EL (cell line): ENCODE results near the gene CISD2.
"Not testable (repeated sequence)": the region's sequence is repeated elsewhere in the genome, so short reads cannot be mapped to it uniquely, and the experiment has no call there.

Experiments
- DNase-seq: peaks from one replicate; pipeline ENCODE4 v3.0.0-alpha.2; 2016

The CISD2 gene, protein sequence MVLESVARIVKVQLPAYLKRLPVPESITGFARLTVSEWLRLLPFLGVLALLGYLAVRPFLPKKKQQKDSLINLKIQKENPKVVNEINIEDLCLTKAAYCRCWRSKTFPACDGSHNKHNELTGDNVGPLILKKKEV

DNA sequence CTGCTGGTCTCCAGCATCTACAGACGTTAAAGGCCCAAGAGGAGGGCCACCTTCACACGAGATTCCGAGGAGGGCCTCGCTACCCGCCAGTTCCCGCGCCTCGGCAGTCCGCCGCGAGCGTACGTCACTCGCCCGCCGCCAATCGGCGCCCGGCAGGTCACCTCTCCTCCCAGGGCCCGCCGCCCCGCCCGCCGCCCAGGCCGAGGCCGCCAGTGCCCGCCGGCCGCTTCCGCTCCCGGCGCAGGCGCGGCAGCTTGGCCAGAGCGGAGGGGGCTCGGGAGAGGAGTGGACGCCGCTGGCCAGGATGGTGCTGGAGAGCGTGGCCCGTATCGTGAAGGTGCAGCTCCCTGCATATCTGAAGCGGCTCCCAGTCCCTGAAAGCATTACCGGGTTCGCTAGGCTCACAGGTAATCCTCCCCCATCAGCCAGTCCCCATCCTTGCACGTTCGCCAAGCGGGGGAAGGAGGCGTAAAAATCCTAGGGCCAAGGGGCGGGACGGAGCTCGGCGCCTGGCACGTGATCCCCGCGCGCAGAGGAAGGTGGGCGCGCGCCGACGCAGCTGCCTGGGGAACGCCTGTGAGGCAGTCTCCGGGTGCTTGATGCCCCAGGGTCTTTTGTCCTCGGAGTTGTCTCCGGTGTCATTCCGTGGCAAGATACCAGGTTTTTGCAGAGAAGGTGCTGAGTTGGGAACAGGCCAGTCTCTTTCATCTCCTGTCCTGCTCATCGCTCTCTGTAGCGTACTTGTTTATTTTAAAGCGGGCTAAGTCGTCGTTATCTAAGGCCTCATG is at the start of gene CISD2:
TSS of gene CISD2 (plus strand) at position 212 of the 788 bp plus-strand sequence. CDS start at position 305, 93 bp downstream.
- peak; percentile 93 for DNase-seq

DNA sequence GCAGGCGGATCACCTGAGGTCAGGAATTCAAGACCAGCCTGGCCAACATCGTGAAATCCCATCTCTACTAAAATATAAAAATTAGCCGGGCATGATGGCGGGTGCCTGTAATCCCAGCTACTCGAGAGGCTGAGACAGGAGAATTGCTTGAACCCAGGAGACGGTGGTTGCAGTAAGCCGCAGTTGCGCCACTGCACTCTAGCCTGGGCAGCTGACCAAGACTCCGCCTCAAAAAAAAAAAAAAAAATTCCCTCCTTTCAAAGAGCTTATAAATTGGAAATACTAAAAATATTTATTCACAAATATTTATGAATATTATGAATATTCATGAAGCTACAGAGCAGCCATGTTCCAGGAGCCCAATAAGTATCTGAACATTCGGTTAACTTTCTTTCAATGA is 49.7 kb upstream of the CISD2 start:
- not testable (repeated sequence) for DNase-seq

DNA sequence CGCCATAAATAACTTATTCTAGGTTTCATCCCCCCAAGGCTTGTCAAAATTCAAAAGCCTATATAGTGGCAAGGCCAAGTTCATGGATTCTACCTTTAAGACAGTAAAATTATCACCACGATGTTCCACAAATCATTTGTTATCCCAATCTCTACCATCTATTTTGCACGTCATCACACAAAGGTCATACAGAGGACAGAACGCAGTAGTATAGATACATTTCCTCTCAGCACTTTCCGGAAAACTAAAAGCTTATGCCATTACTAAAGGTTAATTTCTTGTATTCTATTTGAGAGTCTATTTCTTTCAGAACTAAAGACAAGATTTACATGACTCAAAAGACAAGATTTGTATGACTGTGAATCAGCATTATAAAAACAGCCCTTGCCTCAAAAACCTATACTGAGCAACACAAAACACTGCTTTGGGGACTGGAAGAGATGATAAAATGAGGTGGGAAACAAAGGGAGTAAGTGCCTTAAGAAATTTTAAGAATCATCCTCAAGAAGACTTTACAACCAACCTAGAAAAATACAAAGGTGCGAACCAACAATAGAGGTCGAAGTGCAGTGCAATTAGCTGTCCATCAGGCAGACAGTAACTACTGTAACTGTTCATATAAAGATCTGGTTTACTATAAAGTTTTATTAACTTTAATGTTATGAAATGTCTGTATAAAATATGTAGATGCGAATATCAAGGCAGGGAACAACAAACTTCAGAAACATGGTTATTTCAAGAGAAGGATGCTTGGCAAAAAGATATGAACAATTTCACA is 49.0 kb upstream of the CISD2 start:
- DNase-seq: no peak

DNA sequence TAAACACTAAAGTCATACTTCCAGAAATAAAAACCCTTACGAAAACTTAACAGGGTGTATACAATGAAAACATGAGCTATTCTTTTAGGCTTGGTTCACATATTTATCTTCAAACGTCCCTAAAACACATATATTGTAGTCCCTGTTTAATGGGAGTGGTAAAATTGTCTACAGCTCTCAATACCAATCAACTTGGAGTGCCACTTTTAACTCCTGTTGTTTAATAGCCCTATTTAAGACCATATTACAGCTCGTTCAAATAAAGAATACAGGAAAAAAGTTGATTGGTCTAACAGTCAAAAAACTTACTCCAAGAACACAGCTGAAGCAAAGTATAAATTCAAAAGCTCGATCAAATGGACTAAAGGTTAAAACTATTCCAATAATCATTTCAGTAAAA is 45.3 kb upstream of the CISD2 start:
- DNase-seq: no peak

DNA sequence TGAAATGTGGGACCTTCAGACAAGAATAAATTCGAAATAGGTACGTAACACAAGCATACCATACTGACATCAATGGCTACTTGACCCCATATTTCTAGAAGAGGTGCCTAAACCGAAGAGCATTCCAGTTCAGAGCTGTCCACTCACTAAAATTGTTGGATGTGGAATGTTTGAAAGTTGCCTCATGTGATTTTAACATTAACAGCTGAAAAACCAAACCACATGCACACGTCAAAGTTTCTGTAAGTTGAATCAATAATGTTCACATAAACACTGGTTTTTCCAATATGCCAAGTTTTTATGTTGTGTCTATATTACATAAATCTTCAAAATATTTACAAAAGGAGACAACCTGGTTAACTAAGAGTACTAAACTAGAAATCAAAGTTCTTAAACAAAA is 44.9 kb upstream of the CISD2 start:
- no peak for DNase-seq

DNA sequence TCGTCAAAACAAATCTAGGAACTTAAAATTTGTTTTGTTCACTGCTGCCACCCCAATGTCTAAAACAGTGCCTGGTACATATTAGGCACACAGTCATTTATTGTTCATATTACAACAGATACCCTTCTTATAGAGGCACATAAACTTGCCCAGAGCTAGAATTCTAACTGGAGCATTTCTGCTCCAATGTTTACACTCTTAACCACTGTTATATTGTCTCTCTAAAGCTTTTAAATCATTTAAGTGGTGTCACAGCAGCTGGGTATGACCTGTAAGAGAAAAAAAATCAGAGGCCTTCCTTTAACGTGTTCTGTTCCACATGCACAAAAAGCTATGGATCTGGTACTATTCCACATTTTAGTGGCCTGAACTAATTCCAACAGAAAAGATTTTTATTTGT is 44.4 kb upstream of the CISD2 start:
- no peak for DNase-seq

DNA sequence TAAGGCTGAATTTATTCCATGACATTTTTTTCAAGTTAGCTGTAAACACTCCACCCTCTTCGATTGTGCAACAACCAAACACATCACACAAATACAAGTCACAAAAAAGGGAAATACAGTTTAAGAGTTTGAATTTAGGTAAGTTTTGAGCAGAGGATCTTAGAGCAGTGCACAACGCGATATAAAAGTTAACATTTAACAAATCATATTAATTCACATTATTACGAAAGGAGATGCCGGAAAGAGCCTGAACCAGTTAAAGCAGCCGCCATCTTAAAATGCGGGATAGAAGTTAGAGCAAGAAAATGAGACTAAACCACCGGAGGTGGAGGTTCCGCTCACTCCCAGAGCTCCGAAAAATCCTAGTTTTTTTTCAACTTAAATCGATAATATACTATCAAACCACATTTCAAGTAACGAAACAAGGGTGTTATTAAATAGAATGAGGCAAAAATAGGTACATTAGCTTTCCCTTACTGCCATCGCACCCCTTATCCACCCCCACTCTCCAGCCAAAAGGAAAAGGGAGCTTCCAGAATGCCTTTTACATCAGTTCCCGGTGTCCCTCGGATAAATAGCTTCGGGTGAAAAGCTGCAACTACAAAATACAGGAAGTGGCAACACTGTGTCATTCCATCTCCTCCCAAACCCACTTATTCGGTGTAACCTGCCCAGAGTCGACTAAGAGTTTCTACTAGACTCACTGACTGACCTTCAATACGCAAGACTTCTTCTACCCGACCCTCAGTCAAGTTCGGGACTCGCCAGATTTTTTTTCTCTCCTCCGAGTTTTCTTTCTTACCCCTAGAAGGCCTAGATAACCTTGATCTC is 43.3 kb upstream of the CISD2 start:
- peak; percentile 82 for DNase-seq

DNA sequence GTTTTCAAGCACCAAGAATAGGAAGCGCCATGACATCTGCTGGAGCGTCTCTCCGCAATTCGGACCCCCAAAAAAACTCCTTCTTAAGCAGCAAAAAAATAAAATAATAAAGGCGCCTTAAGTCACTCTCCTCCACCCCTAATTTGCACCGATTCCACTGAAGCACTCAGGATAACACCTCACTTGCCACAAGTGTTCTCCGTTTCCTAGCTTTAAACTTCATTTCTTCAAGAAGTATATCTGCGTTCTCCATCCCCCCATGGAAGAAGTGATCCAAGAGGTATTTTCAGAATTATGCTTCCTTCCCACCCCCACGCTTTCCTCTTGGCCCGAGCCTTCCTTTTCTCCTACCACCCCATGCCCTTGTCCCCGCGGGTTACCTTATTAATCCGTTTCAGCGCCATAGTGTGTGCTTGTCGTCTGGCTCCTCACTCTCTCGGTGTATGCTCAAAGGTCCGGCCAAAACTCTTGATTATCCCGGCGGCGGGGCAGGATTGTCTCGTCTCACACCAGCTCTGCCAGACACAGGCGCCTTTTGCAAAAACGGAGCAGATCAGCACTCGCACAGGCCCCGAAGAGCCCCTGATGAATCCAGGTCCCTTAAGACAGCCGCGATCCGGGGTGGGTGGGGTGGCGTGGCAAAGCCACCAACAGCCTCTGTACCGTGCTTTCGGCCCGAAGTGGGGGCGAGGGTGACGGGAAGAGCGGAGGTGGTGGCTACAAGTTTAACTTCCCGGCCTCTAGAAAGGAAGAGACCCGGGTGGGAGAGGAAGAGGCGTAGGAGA is 42.5 kb upstream of the CISD2 start:
- no peak for DNase-seq

DNA sequence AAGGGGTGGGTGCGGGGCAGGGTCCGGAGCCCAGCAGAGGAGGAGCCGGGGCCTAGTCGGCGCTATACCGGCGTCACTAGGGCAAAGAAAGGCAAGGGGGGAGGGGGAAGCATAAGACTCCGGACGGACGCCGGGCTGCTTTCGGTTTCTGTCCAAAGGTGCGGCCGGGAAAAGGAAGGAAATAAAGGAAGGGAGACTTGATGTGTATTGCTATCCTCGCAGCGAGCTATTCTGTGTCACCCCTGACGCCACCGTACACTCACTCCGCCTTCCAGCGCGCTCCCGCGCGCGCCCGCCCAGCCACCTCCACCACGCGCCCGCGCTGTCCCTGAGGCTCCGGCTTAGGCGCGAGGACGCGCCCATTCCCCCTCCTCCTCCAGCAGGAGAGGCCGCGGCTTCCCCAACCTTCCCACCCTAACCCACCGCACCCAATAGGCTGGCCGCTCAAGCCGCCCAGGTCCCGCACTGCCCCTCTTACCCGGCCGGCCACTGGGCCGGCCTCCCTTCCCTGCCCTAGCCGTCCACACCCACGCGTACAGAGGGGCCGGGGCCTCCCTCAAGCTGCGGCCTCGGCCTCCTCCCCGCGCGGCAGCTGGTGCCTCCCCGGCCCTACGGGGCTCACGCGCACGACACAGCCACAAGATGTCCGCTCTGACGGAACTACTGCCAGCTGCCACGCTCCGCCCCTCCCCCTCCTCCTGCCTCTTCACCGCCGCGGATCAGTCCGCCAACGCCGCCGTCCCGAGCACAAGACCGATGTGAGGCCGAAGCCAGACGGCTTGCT is 41.7 kb upstream of the CISD2 start, which contains the start of gene UBE2D3:
TSS of gene UBE2D3 (minus strand) at position 662 of the 784 bp plus-strand sequence. CDS start 1,043 bp downstream, outside the sequence.
- peak; percentile 92 for DNase-seq

DNA sequence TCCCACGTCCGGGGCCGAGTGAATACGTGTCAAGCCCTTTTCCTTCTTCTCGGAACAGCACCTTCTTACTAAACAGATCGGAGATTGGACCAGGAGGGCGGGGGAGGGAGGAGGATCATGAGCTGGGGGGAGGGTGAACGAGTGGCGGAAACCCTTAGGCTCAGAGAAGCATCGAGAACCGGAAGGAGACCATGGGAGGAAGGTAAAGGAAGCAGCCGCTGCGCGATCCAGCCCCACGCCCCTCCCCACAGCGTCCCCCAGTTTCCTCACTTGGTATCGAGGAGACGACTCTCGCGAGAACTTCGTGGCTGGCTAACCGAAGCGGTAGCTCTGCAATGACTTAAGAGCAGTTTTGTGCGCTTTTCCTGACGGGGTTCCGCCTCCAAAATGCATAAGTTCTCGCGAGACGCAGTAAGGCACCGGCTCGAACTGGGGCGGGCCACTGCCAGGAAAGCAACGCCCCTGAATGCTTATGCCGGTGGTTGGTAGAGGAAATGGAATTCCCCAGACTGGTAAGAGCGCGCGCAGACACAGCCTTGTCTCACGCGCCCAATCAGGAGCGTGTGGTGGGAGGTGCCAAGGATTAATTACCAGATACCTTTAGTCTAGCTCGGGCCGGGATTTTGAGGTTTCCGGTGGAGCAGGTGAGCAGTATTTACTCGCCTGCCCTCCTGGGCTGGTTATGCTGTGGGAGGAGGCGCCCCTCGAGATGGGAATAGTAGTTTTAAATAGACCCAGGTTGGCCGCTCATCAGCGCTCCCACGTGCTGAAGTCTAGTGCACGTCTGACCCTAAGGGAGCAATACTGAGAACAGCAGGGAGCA is 40.9 kb upstream of the CISD2 start:
- peak; percentile 100 for DNase-seq

DNA sequence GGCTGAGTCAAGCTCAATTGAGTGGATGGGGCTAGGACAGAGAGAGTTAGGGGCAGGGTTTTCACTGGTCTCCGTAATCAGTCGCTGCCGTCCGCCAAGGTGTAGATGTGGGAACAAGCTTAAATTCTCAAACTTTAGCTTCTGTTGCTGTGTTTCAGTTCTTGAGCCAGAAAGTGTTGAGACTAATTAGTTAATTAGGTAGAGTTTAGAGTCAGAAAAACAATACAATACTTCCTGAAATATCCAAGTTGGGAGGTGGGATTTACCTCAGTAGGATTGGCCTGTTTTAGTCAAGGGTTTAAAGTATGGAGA is 40.3 kb upstream of the CISD2 start:
- DNase-seq: no peak

DNA sequence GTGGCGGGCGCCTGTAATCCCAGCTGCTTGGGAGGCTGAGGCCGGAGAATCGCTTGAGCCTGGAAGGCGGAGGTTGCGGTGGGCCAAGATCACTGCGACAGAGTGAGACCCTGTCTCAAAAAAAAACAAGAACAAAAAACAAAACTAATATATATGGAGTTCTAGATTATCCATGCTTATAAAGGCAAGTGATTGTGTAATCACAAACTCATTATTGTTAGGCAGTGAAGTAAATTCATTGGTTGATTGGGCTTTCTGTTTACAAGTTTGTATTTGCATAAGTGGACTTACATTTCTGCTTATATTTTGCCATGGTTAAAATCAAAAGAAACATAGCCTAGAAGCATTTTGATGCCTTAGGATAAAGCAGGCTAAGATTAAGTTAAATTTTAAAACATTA is 39.0 kb upstream of the CISD2 start:
- DNase-seq: no peak

DNA sequence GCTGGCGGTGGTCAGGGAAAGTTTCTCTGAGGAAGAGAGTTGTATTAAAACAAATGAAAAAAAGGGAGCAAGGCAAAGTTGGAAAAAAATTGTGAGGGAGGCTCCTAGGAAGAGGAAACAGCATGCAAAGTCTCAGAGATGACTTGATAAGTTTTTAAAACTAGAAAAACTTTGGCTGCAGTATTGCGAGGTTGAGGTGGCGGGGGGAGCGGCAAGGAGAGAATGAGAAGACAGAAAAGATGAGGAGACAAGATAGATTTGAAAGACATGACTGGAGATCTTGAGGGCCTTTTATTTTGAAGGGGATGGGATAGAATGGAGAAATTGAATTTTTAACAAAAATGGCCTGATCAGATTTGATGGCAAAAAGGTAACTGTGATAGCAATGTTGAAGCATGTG is 36.7 kb upstream of the CISD2 start:
- DNase-seq: no peak

DNA sequence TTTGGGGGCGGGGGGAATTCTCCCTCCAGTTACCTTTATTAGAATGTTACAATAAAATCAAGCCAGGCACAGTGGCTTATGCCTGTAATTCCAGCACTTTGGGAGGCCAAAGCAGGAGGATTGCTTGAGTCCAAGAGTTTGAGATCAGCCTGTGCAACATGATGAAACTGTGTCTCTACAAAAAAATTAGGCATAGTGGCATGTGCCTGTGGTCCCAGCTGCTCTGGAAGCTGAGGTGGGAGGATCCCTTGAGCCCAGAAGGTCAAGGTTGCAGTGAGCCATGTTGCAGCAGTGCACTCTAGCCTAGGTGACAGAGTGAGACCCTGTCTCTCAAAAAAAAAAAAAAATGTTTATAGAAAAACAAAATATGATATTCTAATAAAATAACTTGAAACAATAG is 36.1 kb upstream of the CISD2 start:
- DNase-seq: no peak

DNA sequence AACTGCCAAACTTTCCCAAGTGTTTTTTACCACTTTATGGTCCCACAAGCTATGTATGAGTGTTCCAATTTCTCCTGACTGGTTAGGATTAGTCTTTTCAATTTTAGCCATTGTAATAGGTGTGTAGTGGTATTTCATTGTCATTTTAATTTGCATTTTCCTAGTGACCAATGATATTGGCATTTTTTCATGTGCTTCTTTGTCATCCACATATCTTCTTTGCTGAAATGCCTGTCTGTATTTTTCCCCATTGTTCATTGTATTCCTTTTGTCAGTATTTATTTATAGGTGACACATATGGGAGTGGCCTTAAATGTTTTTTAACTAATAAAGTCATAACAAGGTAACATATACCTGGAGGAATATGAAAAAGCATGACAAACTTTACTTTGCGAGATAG is 32.2 kb upstream of the CISD2 start:
- DNase-seq: no peak

DNA sequence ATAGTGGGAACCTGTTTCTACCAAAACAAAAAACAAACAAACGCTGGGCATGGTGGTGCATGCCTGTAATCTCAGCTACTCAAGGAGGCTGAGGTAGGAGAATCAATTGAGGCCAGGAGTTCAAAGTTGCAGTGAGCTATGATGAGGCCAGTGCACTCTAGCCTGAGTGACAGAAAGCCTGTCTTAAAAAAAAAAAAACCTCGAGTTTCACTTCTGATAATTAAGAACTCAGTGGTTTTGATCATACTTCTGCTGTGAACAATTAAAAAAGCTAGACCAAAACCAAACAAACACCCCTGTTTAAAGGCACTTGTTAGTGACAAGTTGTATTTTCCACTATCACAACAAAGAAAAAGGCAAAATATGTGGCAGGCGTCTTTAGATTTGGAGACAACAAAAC is 26.4 kb upstream of the CISD2 start:
- DNase-seq: no peak

DNA sequence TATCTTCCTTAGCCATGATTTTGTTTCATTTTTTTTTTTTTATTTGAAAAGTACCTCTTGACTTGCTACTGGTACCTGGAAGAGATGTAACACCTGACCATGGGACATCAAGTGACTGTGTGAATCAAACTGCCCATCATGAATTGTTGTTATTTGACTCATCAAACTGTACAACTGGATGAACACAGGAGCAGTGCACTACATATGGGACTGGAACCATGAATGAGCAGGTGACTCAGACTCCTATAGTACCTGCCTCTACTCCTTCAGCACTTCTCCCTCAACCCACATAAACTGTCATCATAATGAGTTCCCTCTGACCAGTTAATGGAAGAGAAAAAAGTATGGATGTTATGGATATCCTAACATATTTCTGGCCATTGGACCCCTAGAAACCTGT is 25.5 kb upstream of the CISD2 start:
- DNase-seq: no peak

DNA sequence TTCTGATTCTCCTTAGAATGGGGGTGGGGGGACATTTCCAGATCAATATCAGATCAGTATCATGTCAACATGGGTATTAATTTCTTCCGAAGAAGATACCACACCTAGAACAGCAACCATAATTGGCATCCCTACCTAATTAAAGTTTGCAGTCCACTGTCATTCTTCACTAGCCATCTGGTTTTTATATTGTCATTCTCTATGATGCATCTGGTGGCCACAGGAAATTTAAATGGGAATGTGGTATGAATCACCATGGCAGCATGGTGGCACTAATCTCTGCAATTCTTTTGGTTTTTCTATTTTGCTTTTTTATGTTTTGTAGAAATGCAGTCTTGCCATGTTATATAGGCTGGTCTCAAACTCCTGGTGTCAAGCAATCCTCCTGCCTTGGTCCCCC is 24.9 kb upstream of the CISD2 start:
- peak; percentile 19 for DNase-seq

DNA sequence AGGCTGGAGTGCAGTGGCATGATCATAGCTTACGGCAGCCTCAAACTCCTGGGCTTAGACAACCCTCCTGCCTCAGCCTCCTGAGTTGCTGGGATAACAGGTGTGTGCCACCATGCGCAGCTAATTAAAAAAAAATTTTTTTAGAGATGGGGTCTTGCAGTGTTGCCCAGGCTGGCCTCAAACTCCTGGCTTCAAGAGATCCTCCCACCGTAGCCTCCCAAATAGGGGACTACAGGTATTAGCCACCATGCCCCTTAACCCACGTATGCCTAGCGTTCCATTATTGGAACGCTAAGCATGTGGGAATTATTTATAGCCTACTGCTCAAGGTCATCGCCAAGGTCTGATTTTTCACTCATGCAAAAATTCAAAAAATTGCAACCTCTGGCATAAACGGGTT is 21.1 kb upstream of the CISD2 start:
- DNase-seq: no peak

DNA sequence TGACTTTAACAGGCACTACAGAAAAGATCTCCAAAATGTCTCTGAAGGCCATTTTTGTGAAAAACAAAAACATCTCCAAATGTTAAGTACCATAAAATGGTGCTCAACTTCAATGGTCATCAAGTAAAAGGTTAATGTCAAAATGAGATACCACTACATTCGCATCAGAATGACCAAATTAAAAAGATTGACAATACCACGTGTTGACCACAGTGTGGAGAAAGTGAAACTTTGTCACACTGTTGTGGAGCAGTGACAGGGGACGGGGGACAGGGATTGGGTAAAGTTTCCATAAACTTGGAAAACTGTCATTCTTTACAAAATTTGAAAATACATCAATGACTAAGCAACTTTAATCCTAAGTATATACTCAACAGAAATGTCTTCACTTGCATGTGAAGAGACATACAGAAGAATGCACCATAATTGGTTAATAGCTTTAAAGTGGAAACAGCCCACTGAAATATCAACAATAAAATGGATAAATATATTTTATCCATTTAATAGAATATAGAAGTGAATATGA is 19.1 kb upstream of the CISD2 start:
- no peak for DNase-seq
